KMS-11 (cell line): ENCODE results near the gene ZNF384.

Source experiments
- H2AFZ ChIP-seq: fragments of 200-600 bp; sonication (generic); 2 replicates; pipeline ENCODE4 v1.6.1; 2016; ENCODE audit warnings: antibody characterized with exemption, mixed run types, low read depth
- H3K27ac ChIP-seq: fragments of 200-600 bp; sonication (generic); 2 replicates; pipeline ENCODE4 v1.6.1; 2016; ENCODE audit warnings: mild to moderate bottlenecking, mixed run types
- H3K27me3 ChIP-seq: fragments of 200-600 bp; sonication (generic); 2 replicates; pipeline ENCODE4 v1.6.1; 2017; ENCODE audit warnings: mild to moderate bottlenecking, low read depth, mixed run types, moderate library complexity; ENCODE audit not compliant: insufficient read depth
- H3K36me3 ChIP-seq: fragments of 200-600 bp; sonication (generic); 2 replicates; pipeline ENCODE4 v1.6.1; 2017; ENCODE audit warnings: mild to moderate bottlenecking, mixed run types; ENCODE audit not compliant: insufficient read depth
- H3K4me1 ChIP-seq: fragments of 200-600 bp; sonication (generic); 2 replicates; pipeline ENCODE4 v1.6.1; 2016; ENCODE audit warnings: mild to moderate bottlenecking, low read depth, mixed run types; ENCODE audit not compliant: poor library complexity, severe bottlenecking
- H3K4me2 ChIP-seq: fragments of 200-600 bp; sonication (generic); 2 replicates; pipeline ENCODE4 v1.7.0; 2016; ENCODE audit warnings: mild to moderate bottlenecking, mixed run types
- H3K4me3 ChIP-seq: fragments of 200-600 bp; sonication (generic); IDR thresholded peaks from 2 replicates; pipeline ENCODE4 v1.6.1; 2017; ENCODE audit warnings: low read depth, low read length, mixed read lengths; ENCODE audit not compliant: insufficient read depth
- H3K79me2 ChIP-seq: fragments of 200-600 bp; sonication (generic); 2 replicates; pipeline ENCODE4 v1.6.1; 2016; ENCODE audit warnings: low read depth, mixed run types; ENCODE audit not compliant: insufficient read depth
- H3K9ac ChIP-seq: fragments of 200-600 bp; sonication (generic); 2 replicates; pipeline ENCODE4 v1.6.1; 2016; ENCODE audit warnings: mild to moderate bottlenecking, mixed run types
- H4K20me1 ChIP-seq: fragments of 200-600 bp; sonication (generic); 2 replicates; pipeline ENCODE4 v1.6.1; 2016; ENCODE audit warnings: mild to moderate bottlenecking, mixed run types; ENCODE audit not compliant: insufficient read depth
- TF ChIP-seq, protein P1 (sequence below): fragments of 200-600 bp; sonication (generic); conservative IDR thresholded peaks from 2 replicates; pipeline ENCODE4 v1.6.1; 2017; ENCODE audit warnings: low read depth, mild to moderate bottlenecking, antibody characterized with exemption, low read length, moderate library complexity, mixed read lengths

Gene ZNF384

DNA sequence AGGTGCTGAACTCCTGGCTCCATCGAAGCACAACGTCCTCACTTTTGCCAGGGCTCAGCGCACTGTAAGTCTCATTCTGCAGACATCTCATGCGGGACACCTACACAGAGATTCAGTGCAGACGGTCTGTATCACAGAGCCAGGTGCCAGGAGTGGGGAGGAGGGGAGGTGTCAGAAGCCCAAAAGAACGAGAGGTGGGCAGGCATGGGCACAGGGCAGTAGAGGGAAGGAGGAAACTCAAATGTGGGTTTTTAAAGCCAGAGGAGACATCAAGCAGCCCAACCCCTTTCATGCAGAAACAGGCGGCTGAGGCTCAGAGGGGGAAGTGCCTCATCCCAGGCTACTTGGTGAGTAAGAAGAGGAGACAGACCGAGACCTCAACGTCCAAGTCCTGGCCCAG is 50.9 kb downstream of the ZNF384 start:
- no peak overlapping the region for H3K27ac ChIP-seq
- no peak overlapping the region for H3K9ac ChIP-seq
- no peak overlapping the region for H3K4me3 ChIP-seq

DNA sequence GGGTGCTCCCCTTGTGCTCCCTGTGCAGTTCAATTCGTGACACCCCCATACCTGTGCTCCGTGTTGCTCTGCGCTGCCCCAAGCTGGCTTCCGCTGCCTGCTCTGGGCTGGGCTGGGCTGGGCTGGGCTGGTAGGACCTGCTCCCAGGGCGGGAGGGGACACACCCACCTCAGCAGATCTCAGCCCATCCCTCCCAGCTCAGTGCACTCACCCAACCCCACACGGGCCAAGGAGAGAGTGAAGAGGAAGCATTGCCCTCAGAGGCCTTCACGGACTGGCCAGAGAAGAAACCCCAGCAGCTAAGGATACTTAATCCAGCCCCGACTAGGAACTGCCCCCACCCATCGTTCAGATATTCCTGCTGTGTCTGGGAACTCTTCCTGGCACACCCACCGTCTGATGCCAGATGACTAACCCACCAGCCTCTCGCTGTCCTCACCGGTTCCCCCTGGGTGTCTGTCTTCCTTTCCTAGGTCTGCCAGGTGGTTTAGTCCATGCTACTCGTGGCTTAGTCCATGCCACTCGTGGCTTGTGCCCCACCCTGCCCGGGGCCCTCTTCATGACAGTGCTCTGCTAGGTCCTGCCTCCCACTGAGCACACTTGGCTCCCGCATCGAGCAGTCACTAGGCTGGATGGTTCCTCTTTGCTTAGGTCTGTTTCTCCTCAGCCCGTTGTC is 53.2 kb downstream of the ZNF384 start, which contains the start of gene LPAR5:
TSS of gene LPAR5 (minus strand) at position 104 of the 676 bp plus-strand sequence. CDS start 14,711 bp downstream, outside the sequence.
- TF ChIP-seq, protein P1, sequence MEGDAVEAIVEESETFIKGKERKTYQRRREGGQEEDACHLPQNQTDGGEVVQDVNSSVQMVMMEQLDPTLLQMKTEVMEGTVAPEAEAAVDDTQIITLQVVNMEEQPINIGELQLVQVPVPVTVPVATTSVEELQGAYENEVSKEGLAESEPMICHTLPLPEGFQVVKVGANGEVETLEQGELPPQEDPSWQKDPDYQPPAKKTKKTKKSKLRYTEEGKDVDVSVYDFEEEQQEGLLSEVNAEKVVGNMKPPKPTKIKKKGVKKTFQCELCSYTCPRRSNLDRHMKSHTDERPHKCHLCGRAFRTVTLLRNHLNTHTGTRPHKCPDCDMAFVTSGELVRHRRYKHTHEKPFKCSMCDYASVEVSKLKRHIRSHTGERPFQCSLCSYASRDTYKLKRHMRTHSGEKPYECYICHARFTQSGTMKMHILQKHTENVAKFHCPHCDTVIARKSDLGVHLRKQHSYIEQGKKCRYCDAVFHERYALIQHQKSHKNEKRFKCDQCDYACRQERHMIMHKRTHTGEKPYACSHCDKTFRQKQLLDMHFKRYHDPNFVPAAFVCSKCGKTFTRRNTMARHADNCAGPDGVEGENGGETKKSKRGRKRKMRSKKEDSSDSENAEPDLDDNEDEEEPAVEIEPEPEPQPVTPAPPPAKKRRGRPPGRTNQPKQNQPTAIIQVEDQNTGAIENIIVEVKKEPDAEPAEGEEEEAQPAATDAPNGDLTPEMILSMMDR = no peak
- Histone ChIP-seq H4K20me1 (no peaks in the 10 kb centered on the region), H3K27me3 (peaks cover 2% of the 10 kb centered on the region; the same call in 1 of the 2 replicates), H2AFZ (no peak within 1 kb of the TSS), H3K9ac (no peak within 1 kb of the TSS), H3K27ac (no peak within 1 kb of the TSS), H3K4me3 (no peak within 1 kb of the TSS), H3K79me2 (no peaks in the 10 kb centered on the region), H3K4me1 (no peaks in the 10 kb centered on the region), H3K36me3 (no peaks in the 10 kb centered on the region), H3K4me2 (no peak within 1 kb of the TSS)

More for the DNA sequence above, 50.9 kb downstream of the ZNF384 start:
- H3K27me3 ChIP-seq = peaks cover 12% of the 10 kb centered on the region; the same call in 1 of the 2 replicates
- no peaks in the 10 kb centered on the region for H4K20me1 ChIP-seq
- no peaks in the 10 kb centered on the region for H3K36me3 ChIP-seq
- TF ChIP-seq, protein P1 = no peak
- no peaks in the 10 kb centered on the region for H3K4me1 ChIP-seq
- H3K79me2 ChIP-seq = no peaks in the 10 kb centered on the region
- H3K4me2 ChIP-seq = no peak overlapping the region
- H2AFZ ChIP-seq = no peak overlapping the region

DNA sequence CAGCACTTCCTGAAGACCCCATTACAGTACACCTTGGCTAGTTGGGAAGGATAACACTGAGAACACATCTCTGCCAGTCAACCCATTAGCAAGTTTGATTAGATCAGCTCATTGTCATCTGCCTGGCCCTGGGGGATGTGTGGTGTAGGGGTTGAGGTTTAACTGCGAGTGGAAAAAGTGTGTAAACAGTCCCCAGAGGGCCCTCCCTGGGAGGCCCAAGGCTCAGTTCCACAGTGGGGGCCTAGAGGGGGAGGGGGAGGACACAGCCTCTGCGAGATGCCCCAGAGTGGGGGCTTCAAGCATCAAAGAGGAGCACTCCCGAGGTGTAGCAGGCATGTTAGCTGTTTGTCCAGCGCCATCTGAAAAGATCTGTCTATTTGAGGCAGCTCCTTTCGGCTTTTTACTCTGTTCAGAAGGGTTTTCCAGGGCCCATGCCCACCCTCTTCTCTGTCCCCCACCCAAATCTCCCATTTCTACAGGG is 53.8 kb downstream of the ZNF384 start:
- H3K4me1 ChIP-seq = no peaks in the 10 kb centered on the region

DNA sequence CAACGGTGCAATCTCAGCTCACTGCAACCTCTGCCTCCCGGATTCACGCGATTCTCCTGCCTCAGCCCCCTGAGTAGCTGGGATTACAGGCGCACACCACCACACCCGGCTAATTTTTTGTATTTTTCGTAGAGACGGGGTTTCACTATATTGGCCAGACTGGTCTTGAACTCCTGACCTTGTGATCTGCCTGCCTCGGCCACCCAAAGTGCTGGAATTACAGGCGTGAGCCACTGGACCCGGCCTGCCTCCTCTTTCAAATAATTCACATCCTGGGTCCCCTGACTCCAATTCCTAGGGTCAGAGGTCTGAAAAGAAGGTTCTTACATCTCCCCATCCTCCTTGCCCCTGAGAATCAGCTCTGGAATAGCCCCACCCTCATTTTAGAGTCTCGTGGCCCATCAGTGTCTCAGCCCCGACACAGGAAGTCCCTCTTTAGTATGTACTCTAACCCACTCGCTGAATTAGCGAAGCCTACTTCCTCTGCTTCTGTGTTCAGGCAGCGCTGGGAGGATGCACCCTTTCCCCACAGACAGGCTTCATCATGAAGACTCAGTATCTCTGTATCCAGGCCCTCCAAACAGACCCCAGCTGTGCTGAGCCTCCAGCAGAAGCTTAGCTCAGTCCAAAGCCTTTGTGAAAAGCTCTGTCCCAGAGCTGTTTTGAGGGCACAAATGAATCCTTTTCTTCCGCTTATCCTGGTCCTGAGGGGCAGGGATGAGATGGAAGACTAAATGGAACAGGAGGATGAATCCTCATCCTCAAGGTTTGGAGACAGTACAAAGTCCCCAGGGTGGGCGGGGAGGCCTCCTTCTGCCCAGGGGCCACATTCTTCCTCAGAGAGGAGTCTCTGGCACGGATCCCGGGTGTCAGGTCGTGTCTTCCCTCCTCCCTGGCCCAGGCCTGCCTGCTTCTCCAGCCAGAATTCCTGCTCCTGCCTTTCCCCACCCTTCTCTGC is 56.9 kb downstream of the ZNF384 start:
- Histone ChIP-seq H3K79me2 (no peaks in the 10 kb centered on the region), H3K36me3 (no peaks in the 10 kb centered on the region), H2AFZ (no peak overlapping the region), H3K4me3 (no peak overlapping the region), H3K9ac (no peak overlapping the region), H4K20me1 (no peaks in the 10 kb centered on the region), H3K27ac (no peak overlapping the region), H3K4me2 (no peak overlapping the region), H3K4me1 (no peaks in the 10 kb centered on the region), H3K27me3 (no peaks in the 10 kb centered on the region; the same call in 1 of the 2 replicates)
- TF ChIP-seq, protein P1 = no peak

More for the DNA sequence above, 53.8 kb downstream of the ZNF384 start:
- Histone ChIP-seq H3K27me3 (no peaks in the 10 kb centered on the region; the same call in 1 of the 2 replicates), H3K79me2 (no peaks in the 10 kb centered on the region), H3K4me3 (no peak overlapping the region), H2AFZ (no peak overlapping the region), H3K27ac (no peak overlapping the region), H3K36me3 (no peaks in the 10 kb centered on the region), H3K9ac (no peak overlapping the region), H3K4me2 (no peak overlapping the region), H4K20me1 (no peaks in the 10 kb centered on the region)
- TF ChIP-seq, protein P1 = no peak
